Hepatocyte (in vitro differentiated cells): ENCODE results near the gene CBLN3. TPM values are rescaled to one million over a fixed set of nuclear protein-coding genes. Genes with fewer than 3 reads are reported as not detected.

Experiments used
- DNase-seq: peaks from one replicate; pipeline ENCODE4 v3.0.0-alpha.2; 2016; ENCODE audit warnings: low spot score
- H2AFZ ChIP-seq: fragments of 200-600 bp; sonication (generic); 2 replicates; pipeline ENCODE4 v1.6.0; 2016; ENCODE audit warnings: antibody characterized with exemption, mild to moderate bottlenecking
- H3K27ac ChIP-seq: fragments of 200-600 bp; sonication (generic); 2 replicates; pipeline ENCODE4 v1.5.1; 2016; ENCODE audit warnings: mild to moderate bottlenecking
- H3K27me3 ChIP-seq: fragments of 200-600 bp; sonication (generic); 2 replicates; pipeline ENCODE4 v1.6.1; 2016
- H3K36me3 ChIP-seq: fragments of 200-600 bp; sonication (generic); replicated peaks from 2 replicates; pipeline ENCODE4 v1.5.1; 2016; ENCODE audit warnings: low read depth; ENCODE audit not compliant: insufficient read depth
- H3K4me1 ChIP-seq: fragments of 200-600 bp; sonication (generic); 2 replicates; pipeline ENCODE4 v1.5.1; 2016; ENCODE audit warnings: mild to moderate bottlenecking, moderate library complexity; ENCODE audit not compliant: insufficient read depth
- H3K4me2 ChIP-seq: fragments of 200-600 bp; sonication (generic); 2 replicates; pipeline ENCODE4 v1.6.0; 2016
- H3K4me3 ChIP-seq: fragments of 200-600 bp; sonication (generic); 2 replicates; pipeline ENCODE4 v1.5.1; 2016; ENCODE audit warnings: mild to moderate bottlenecking
- H3K79me2 ChIP-seq: fragments of 200-600 bp; sonication (generic); 2 replicates; pipeline ENCODE4 v1.6.0; 2017; ENCODE audit warnings: mild to moderate bottlenecking
- H3K9me2 ChIP-seq: fragments of 200-600 bp; sonication (generic); replicated peaks from 2 replicates; pipeline ENCODE4 v1.6.0; 2017; ENCODE audit warnings: mild to moderate bottlenecking; ENCODE audit not compliant: insufficient read depth
- H3K9me3 ChIP-seq: fragments of 200-600 bp; sonication (generic); 2 replicates; pipeline ENCODE4 v1.5.1; 2016; ENCODE audit warnings: low read depth, mild to moderate bottlenecking
- H4K20me1 ChIP-seq: fragments of 200-600 bp; sonication (generic); 2 replicates; pipeline ENCODE4 v1.6.0; 2016; ENCODE audit warnings: mild to moderate bottlenecking; ENCODE audit not compliant: insufficient read depth, poor library complexity, severe bottlenecking
- CTCF ChIP-seq: fragments of 200-600 bp; sonication (generic); IDR thresholded peaks from 2 replicates; pipeline ENCODE4 v1.5.1; 2016; ENCODE audit warnings: antibody characterized with exemption, mild to moderate bottlenecking; ENCODE audit not compliant: poor library complexity
- EZH2 ChIP-seq: fragments of 200-600 bp; sonication (generic); IDR thresholded peaks from 2 replicates; pipeline ENCODE4 v1.6.1; 2016; ENCODE audit warnings: antibody characterized with exemption, mild to moderate bottlenecking, borderline replicate concordance
- EZH2phosphoT487 ChIP-seq: fragments of 200-600 bp; sonication (generic); IDR thresholded peaks from one replicate; pipeline ENCODE4 v1.6.1; 2018; ENCODE audit warnings: antibody characterized with exemption, mild to moderate bottlenecking, low read depth, moderate library complexity; ENCODE audit not compliant: unreplicated experiment, severe bottlenecking
- WGBS: methylation state at CpG from one replicate; pipeline ENCODE4 v1.1.6; 2016; ENCODE audit warnings: low lambda C conversion rate; ENCODE audit errors: missing lambda C conversion rate; 5-methylcytosine and 5-hydroxymethylcytosine counted together
- polyA plus RNA-seq: library from polyadenylated mRNA; unstranded; fragments of >200 nt; fragmentation: Nextera tagmentation; extraction: Ambion mirVana; gene quantifications from 2 replicates; pipeline ENCODE4 v1.2.1, GENCODE V29; 2016
- total RNA-seq: library from RNA; depleted of rRNA; stranded (reverse); fragments of >200 nt; gene quantifications from 2 replicates; pipeline ENCODE4 v1.2.3, GENCODE V29; 2014

The CBLN3 gene
- total and polyA plus RNA-seq, 2 experiments from 2014 or later: 0.99 to 2.2 TPM

- Histone ChIP-seq H3K4me1 (peaks cover 60% of the 10 kb centered on the region), H2AFZ (peak overlapping the region; percentile 37), H3K4me2 (peak overlapping the region; percentile 92), H4K20me1 (peaks cover 10% of the 10 kb centered on the region), H3K27ac (peak overlapping the region; percentile 95), H3K27me3 (no peaks in the 10 kb centered on the region), H3K4me3 (peak overlapping the region; percentile 60), H3K9me2 (no peaks in the 10 kb centered on the region), H3K9me3 (no peaks in the 10 kb centered on the region), H3K36me3 (no peaks in the 10 kb centered on the region), H3K79me2 (peaks cover 55% of the 10 kb centered on the region)
- DNase-seq: peak; percentile 31
- 13% methylated on average over 8 of the region's 8 CpGs for WGBS
- no peak for TF ChIP-seq EZH2phosphoT487
- no peak for TF ChIP-seq CTCF
- TF ChIP-seq EZH2: no peak
These were observed 30.0 kb downstream of the CBLN3 start for GRCh38 chr14:24399447-24399822.

GRCh38 chr14:24398653-24399446 lies 30.6 kb downstream of the CBLN3 start, which contains the start of gene NYNRIN:
Gene NYNRIN (plus strand): TSS chr14:24399003. CDS start chr14:24399247, 244 bp downstream.
- Histone ChIP-seq H2AFZ (peak within 1 kb of the TSS; percentile 37), H3K4me2 (peak within 1 kb of the TSS; percentile 92), H3K9me2 (no peaks in the 10 kb centered on the region), H3K27me3 (no peaks in the 10 kb centered on the region), H3K79me2 (peaks cover 49% of the 10 kb centered on the region), H3K36me3 (no peaks in the 10 kb centered on the region), H3K27ac (peak within 1 kb of the TSS; percentile 95), H3K4me3 (peak within 1 kb of the TSS; percentile 60), H4K20me1 (peaks cover 5% of the 10 kb centered on the region), H3K4me1 (peaks cover 54% of the 10 kb centered on the region), H3K9me3 (no peaks in the 10 kb centered on the region)
- WGBS: 0% methylated on average over 8 of the region's 57 CpGs
- DNase-seq: peak; percentile 79
- TF ChIP-seq CTCF (no peak), EZH2phosphoT487 (no peak), EZH2 (no peak)

DNA sequence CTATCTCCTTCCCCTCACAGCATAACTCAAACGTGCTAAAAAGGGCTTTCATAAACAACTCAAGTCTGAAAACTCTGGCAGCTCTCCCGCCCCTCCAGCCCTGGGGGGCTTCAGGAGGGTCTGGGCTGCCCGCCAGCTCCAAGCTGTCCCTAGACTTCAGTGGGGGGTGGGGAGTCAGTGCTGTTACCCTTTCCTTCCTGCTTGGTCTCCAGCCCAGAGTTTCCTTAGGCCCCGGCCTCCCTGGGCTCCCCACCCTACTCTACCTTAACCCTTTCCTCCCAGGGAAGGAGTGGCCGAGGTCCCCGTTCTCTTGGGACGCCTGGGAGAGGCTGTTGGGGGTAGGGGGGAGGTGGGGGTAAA lies 31.2 kb downstream of the CBLN3 start:
- H3K4me3 ChIP-seq: peak overlapping the region; percentile 60
- no peak for TF ChIP-seq CTCF
- no peaks in the 10 kb centered on the region for H3K9me3 ChIP-seq
- H3K36me3 ChIP-seq: no peaks in the 10 kb centered on the region
- H3K27me3 ChIP-seq: no peaks in the 10 kb centered on the region
- peak; percentile 73 for DNase-seq
- H3K27ac ChIP-seq: peak overlapping the region; percentile 95
- peaks cover 48% of the 10 kb centered on the region for H3K4me1 ChIP-seq
- H3K9me2 ChIP-seq: no peaks in the 10 kb centered on the region
- peaks cover under 1% of the 10 kb centered on the region for H4K20me1 ChIP-seq
- peak overlapping the region; percentile 36 for H2AFZ ChIP-seq
- 13% methylated on average over 6 of the region's 7 CpGs for WGBS
- peaks cover 44% of the 10 kb centered on the region for H3K79me2 ChIP-seq
- H3K4me2 ChIP-seq: peak overlapping the region; percentile 92
